Parathyroid adenoma (tissue), 2 donors: Measurements from ENCODE around the gene IFNA5.

ENCODE experiments used
- H2AFZ ChIP-seq: fragments of 300-600 bp; sonication (generic); one replicate; pipeline ENCODE4 v1.7.0; 2017; ENCODE audit warnings: antibody characterized with exemption, mild to moderate bottlenecking
- H3K27ac ChIP-seq: fragments of 300-600 bp; sonication (generic); one replicate; pipeline ENCODE4 v1.7.0; 2017
- H3K27me3 ChIP-seq: fragments of 300-600 bp; sonication (generic); one replicate; pipeline ENCODE4 v1.7.0; 2017; ENCODE audit warnings: low read length; ENCODE audit not compliant: control insufficient read depth, insufficient read depth
- H3K36me3 ChIP-seq: fragments of 300-600 bp; sonication (generic); one replicate; pipeline ENCODE4 v1.7.0; 2017; ENCODE audit warnings: low read length; ENCODE audit not compliant: control insufficient read depth, insufficient read depth
- H3K4me1 ChIP-seq: fragments of 300-600 bp; sonication (generic); one replicate; pipeline ENCODE4 v1.7.0; 2017; ENCODE audit warnings: control low read depth
- H3K4me2 ChIP-seq: fragments of 300-600 bp; sonication (generic); one replicate; pipeline ENCODE4 v1.7.0; 2017; ENCODE audit warnings: low read length
- H3K4me3 ChIP-seq: fragments of 300-600 bp; sonication (generic); one replicate; pipeline ENCODE4 v1.7.0; 2017; ENCODE audit warnings: low read depth, low read length
- H3K79me2 ChIP-seq: fragments of 300-600 bp; sonication (generic); one replicate; pipeline ENCODE4 v1.7.0; 2017; ENCODE audit warnings: control low read depth
- H3K9ac ChIP-seq: fragments of 300-600 bp; sonication (generic); one replicate; pipeline ENCODE4 v1.7.0; 2017; ENCODE audit warnings: mild to moderate bottlenecking
- H3K9me3 ChIP-seq: fragments of 300-600 bp; sonication (generic); one replicate; pipeline ENCODE4 v1.7.0; 2017; ENCODE audit warnings: low read length; ENCODE audit not compliant: control insufficient read depth
- CTCF ChIP-seq: fragments of 300-600 bp; sonication (generic); IDR thresholded peaks from one replicate; pipeline ENCODE4 v1.7.0; 2017; ENCODE audit warnings: antibody characterized with exemption, mild to moderate bottlenecking
- donor health status: primary hyperparathyroidism.

IFNA5 gene

GRCh38 chr9:21316860-21317259 is 11.7 kb upstream of the IFNA5 start:
- no peak for TF ChIP-seq CTCF
- Histone ChIP-seq H2AFZ (no peak overlapping the region), H3K36me3 (no peaks in the 10 kb centered on the region), H3K79me2 (no peaks in the 10 kb centered on the region), H3K4me2 (no peak overlapping the region), H3K4me3 (no peak overlapping the region), H3K27me3 (no peaks in the 10 kb centered on the region), H3K27ac (no peak overlapping the region), H3K9ac (no peak overlapping the region), H3K9me3 (no peaks in the 10 kb centered on the region), H3K4me1 (no peaks in the 10 kb centered on the region)

- H2AFZ ChIP-seq, result no peak overlapping the region
- H3K79me2 ChIP-seq, result no peaks in the 10 kb centered on the region
- H3K9ac ChIP-seq, result no peak overlapping the region
- H3K36me3 ChIP-seq, result no peaks in the 10 kb centered on the region
- H3K4me3 ChIP-seq, result no peak overlapping the region
- no peak for TF ChIP-seq CTCF
- H3K4me1 ChIP-seq, result no peaks in the 10 kb centered on the region
- H3K27me3 ChIP-seq, result no peaks in the 10 kb centered on the region
- no peak overlapping the region for H3K4me2 ChIP-seq
- H3K27ac ChIP-seq, result no peak overlapping the region
- no peaks in the 10 kb centered on the region for H3K9me3 ChIP-seq
These were observed 11.1 kb upstream of the IFNA5 start for GRCh38 chr9:21316032-21316842.

DNA sequence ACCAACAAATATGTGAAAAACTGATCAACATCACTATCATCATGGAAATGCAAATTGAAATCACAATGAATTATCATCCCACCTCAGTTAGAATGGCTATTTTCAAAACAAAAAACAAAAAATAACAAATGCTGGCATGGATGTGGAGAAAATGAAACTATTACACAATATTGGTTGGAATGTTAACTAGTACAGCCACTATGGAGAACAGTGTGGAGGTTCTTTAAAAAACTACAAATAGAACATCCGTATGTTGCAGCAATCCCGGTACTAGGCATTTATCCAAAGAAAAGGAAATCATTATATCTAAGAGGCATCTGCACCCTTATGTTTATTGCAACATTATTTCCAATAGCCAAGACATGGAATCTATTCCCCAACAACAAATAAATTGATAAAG is 9.0 kb upstream of the IFNA5 start:
- Histone ChIP-seq H3K9ac (no peak overlapping the region), H3K79me2 (no peaks in the 10 kb centered on the region), H3K4me2 (no peak overlapping the region), H2AFZ (no peak overlapping the region), H3K4me3 (no peak overlapping the region), H3K36me3 (no peaks in the 10 kb centered on the region), H3K4me1 (no peaks in the 10 kb centered on the region), H3K9me3 (no peaks in the 10 kb centered on the region), H3K27me3 (no peaks in the 10 kb centered on the region), H3K27ac (no peak overlapping the region)
- no peak for TF ChIP-seq CTCF

DNA sequence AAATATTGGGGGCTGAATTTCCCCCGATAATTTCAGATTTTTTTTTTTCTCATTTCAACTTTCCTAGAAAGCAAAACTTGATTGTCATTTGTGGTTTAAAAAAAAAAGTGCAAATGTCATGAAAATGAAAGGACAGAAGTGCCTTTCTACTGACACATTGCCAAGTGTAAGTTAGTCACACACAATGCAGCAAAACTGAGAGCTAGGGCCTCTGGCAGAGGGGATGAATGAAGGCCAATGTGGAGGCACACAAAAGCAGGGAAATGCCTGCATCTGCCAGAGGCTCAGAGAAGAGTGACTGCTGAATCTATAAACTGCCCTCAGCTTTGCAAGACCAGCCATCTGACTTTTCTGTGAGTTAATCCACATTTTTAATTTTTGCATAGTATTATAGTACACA is 6.8 kb upstream of the IFNA5 start:
- Histone ChIP-seq H3K36me3 (no peaks in the 10 kb centered on the region), H3K27me3 (no peaks in the 10 kb centered on the region), H3K9me3 (no peaks in the 10 kb centered on the region), H3K4me3 (no peak overlapping the region), H3K9ac (no peak overlapping the region), H3K4me1 (no peaks in the 10 kb centered on the region), H3K4me2 (no peak overlapping the region), H2AFZ (no peak overlapping the region), H3K79me2 (no peaks in the 10 kb centered on the region), H3K27ac (no peak overlapping the region)
- no peak for TF ChIP-seq CTCF

- TF ChIP-seq CTCF, result no peak
These were observed 9.1 kb downstream of the IFNA5 start for GRCh38 chr9:21295992-21296391.

More at GRCh38 chr9:21295992-21296391, 9.1 kb downstream of the IFNA5 start:
- no peak overlapping the region for H3K27ac ChIP-seq
- no peak overlapping the region for H2AFZ ChIP-seq
- H3K27me3 ChIP-seq, result no peaks in the 10 kb centered on the region
- H3K79me2 ChIP-seq, result no peaks in the 10 kb centered on the region
- H3K36me3 ChIP-seq, result no peaks in the 10 kb centered on the region
- no peaks in the 10 kb centered on the region for H3K4me1 ChIP-seq
- no peak overlapping the region for H3K9ac ChIP-seq
- H3K9me3 ChIP-seq, result no peaks in the 10 kb centered on the region
- no peak overlapping the region for H3K4me2 ChIP-seq
- H3K4me3 ChIP-seq, result no peak overlapping the region
